ENCODE measurements around the gene DDX27. TPM values are rescaled to one million over a fixed set of nuclear protein-coding genes. Genes with fewer than 3 reads are reported as not detected.

DDX27 gene
- total and polyA plus RNA-seq, 2 of the 13 experiments (the other 11 are each of a cell fraction or from before 2014, with no cell fraction given), result 42.6 to 72.8 TPM

DNA sequence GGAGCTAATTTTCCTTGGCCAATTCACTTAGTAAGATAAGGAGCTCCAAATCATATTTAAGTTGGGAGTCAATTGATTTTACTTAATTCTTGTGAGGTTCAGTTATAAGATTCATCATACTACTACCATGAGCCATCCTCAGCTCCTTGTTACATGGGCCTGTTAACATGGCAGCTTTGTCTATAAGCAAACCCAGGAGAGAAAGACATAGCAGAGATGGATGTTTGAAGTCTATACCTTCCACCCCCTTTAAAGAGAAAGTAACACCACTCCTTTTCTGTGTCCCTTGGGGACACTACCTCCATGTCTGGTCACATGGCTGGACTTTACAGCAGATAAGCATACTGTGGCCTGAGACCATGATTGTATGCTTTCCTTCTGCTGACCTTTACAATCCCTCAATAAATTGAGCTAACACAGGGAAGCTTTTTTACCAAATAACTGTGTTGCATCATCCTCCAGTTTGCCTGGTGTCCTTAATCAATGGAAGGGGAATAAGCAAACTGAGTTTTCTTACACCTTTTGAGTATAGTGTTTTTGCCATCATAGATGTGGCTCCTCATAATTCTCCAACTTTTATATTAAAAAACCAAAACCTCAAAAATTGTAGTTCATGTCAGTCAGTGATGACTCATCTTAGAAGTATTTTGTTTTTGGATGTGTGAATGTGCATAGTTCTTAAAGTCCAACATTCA is 68.5 kb downstream of the DDX27 start (continued):
- no peak for TF ChIP-seq ZNF839 (CRISPR knock-in tag; IDR thresholded peaks at IDR 0.05; ENCODE audit: borderline replicate concordance)
- TF ChIP-seq, protein P1, sequence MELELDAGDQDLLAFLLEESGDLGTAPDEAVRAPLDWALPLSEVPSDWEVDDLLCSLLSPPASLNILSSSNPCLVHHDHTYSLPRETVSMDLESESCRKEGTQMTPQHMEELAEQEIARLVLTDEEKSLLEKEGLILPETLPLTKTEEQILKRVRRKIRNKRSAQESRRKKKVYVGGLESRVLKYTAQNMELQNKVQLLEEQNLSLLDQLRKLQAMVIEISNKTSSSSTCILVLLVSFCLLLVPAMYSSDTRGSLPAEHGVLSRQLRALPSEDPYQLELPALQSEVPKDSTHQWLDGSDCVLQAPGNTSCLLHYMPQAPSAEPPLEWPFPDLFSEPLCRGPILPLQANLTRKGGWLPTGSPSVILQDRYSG (CRISPR knock-in tag; IDR thresholded peaks at IDR 0.05), result no peak
- TF ChIP-seq, protein P2, sequence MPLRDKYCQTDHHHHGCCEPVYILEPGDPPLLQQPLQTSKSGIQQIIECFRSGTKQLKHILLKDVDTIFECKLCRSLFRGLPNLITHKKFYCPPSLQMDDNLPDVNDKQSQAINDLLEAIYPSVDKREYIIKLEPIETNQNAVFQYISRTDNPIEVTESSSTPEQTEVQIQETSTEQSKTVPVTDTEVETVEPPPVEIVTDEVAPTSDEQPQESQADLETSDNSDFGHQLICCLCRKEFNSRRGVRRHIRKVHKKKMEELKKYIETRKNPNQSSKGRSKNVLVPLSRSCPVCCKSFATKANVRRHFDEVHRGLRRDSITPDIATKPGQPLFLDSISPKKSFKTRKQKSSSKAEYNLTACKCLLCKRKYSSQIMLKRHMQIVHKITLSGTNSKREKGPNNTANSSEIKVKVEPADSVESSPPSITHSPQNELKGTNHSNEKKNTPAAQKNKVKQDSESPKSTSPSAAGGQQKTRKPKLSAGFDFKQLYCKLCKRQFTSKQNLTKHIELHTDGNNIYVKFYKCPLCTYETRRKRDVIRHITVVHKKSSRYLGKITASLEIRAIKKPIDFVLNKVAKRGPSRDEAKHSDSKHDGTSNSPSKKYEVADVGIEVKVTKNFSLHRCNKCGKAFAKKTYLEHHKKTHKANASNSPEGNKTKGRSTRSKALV (CRISPR knock-in tag; IDR thresholded peaks at IDR 0.05), result no peak
- no peak for TF ChIP-seq ZZZ3 (CRISPR knock-in tag; IDR thresholded peaks at IDR 0.05; ENCODE audit: borderline replicate concordance)
- 0 out of 2 replicates have a peak, but pooled peaks have one; percentile 31 for TF ChIP-seq MLLT10 (CRISPR knock-in tag; IDR thresholded peaks at IDR 0.05)
- TF ChIP-seq, protein P3, sequence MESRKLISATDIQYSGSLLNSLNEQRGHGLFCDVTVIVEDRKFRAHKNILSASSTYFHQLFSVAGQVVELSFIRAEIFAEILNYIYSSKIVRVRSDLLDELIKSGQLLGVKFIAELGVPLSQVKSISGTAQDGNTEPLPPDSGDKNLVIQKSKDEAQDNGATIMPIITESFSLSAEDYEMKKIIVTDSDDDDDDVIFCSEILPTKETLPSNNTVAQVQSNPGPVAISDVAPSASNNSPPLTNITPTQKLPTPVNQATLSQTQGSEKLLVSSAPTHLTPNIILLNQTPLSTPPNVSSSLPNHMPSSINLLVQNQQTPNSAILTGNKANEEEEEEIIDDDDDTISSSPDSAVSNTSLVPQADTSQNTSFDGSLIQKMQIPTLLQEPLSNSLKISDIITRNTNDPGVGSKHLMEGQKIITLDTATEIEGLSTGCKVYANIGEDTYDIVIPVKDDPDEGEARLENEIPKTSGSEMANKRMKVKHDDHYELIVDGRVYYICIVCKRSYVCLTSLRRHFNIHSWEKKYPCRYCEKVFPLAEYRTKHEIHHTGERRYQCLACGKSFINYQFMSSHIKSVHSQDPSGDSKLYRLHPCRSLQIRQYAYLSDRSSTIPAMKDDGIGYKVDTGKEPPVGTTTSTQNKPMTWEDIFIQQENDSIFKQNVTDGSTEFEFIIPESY (CRISPR knock-in tag; IDR thresholded peaks at IDR 0.05), result no peak
- TF ChIP-seq CAMTA2 (CRISPR knock-in tag; IDR thresholded peaks at IDR 0.05; ENCODE audit: borderline replicate concordance), result no peak
- TF ChIP-seq, protein P4, sequence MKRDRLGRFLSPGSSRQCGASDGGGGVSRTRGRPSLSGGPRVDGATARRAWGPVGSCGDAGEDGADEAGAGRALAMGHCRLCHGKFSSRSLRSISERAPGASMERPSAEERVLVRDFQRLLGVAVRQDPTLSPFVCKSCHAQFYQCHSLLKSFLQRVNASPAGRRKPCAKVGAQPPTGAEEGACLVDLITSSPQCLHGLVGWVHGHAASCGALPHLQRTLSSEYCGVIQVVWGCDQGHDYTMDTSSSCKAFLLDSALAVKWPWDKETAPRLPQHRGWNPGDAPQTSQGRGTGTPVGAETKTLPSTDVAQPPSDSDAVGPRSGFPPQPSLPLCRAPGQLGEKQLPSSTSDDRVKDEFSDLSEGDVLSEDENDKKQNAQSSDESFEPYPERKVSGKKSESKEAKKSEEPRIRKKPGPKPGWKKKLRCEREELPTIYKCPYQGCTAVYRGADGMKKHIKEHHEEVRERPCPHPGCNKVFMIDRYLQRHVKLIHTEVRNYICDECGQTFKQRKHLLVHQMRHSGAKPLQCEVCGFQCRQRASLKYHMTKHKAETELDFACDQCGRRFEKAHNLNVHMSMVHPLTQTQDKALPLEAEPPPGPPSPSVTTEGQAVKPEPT (CRISPR knock-in tag; IDR thresholded peaks at IDR 0.05; ENCODE audit: low read depth), result no peak
- TF ChIP-seq POLR2AphosphoS2 (IDR thresholded peaks at IDR 0.05; ENCODE audit: low read depth, low read length), result no peak; the same call in 1 of the 2 replicates
- no peak for TF ChIP-seq SOX6 (IDR thresholded peaks at IDR 0.05)
- peak; percentile 47; the same call in 1 of the 2 replicates for TF ChIP-seq SOX6 (CRISPR knock-in tag; IDR thresholded peaks at IDR 0.05)
- peak; percentile 35 for TF ChIP-seq HNF4A (CRISPR knock-in tag; IDR thresholded peaks at IDR 0.05)
- TF ChIP-seq, protein P5, sequence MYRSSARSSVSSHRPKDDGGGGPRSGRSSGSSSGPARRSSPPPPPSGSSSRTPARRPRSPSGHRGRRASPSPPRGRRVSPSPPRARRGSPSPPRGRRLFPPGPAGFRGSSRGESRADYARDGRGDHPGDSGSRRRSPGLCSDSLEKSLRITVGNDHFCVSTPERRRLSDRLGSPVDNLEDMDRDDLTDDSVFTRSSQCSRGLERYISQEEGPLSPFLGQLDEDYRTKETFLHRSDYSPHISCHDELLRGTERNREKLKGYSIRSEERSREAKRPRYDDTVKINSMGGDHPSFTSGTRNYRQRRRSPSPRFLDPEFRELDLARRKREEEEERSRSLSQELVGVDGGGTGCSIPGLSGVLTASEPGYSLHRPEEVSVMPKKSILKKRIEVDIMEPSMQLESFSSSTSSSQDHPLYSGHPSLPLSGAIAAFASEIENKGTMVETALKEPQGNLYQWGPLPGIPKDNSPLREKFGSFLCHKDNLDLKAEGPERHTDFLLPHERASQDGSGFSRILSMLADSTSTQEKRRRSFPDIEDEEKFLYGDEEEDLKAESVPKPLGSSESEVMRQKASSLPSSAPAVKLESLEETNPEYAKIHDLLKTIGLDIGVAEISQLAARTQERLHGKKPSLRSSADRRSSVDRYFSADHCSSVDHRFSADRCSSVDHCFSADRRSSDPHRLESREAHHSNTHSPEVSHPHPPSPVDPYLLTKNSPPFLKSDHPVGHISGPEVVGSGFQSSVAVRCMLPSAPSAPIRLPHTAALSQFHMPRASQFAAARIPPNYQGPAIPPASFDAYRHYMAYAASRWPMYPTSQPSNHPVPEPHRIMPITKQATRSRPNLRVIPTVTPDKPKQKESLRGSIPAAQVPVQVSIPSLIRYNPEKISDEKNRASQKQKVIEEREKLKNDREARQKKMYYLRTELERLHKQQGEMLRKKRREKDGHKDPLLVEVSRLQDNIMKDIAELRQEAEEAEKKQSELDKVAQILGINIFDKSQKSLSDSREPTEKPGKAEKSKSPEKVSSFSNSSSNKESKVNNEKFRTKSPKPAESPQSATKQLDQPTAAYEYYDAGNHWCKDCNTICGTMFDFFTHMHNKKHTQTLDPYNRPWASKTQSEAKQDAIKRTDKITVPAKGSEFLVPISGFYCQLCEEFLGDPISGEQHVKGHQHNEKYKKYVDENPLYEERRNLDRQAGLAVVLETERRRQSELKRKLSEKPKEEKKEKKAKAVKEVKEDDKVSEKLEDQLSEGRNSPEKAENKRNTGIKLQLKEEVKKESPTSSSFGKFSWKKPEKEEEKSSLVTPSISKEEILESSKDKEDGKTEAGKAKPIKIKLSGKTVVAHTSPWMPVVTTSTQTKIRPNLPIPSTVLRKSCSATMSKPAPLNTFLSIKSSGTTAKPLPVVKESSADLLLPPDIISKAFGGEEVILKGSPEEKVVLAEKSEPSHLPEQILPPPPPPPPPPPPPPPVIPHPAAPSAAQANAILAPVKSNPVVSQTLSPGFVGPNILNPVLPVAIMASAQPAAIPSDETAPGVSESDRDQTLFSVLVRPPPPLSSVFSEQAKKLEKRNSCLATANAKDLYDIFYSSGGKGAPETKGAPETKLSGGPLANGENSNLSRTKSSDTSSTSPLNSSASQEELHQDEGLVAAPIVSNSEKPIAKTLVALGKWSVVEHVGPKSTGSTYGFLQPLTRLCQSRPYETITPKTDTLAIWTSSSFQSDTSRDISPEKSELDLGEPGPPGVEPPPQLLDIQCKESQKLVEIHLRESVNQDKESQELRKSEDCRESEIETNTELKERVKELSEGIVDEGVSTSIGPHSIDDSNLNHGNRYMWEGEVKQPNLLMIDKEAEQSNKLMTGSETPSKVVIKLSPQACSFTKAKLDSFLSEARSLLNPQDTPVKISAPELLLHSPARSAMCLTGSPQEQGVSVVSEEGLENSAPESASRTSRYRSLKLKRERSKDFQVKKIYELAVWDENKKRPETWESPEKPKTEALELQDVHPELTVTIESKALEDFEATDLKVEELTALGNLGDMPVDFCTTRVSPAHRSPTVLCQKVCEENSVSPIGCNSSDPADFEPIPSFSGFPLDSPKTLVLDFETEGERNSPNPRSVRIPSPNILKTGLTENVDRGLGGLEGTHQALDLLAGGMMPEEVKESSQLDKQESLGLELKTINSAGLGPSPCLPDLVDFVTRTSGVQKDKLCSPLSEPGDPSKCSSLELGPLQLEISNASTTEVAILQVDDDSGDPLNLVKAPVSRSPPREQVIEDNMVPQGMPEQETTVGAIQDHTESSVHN (CRISPR knock-in tag; IDR thresholded peaks at IDR 0.05), result no peak
- TF ChIP-seq FOXK1 (CRISPR knock-in tag; IDR thresholded peaks at IDR 0.05; ENCODE audit: borderline replicate concordance, low read depth), result no peak
